Transverse colon (tissue), 4 donors: ENCODE results near the gene C21orf91. TPM values are rescaled to one million over a fixed set of nuclear protein-coding genes. Genes with fewer than 3 reads are reported as not detected.

Source experiments
- DNase-seq: peaks from one replicate; pipeline ENCODE4 v3.0.0-alpha.2; 2019
- H3K27ac ChIP-seq, 4 donors: fragments of 200-600 bp; sonication (generic); 2 replicates each; pipeline ENCODE4 v1.5.1; 2016 to 2018; ENCODE audit warnings: inconsistent platforms in 4 of 4
- H3K27me3 ChIP-seq: fragments of 200-600 bp; sonication (generic); 2 replicates; pipeline ENCODE4 v1.5.1; 2017; ENCODE audit warnings: inconsistent platforms
- H3K36me3 ChIP-seq, 4 donors: fragments of 200-600 bp; sonication (generic); 2 replicates each; pipeline ENCODE4 v1.5.1; 2017 to 2019; ENCODE audit warnings: inconsistent platforms in 4 of 4
- H3K4me1 ChIP-seq, 4 donors: fragments of 200-600 bp; sonication (generic); 2 replicates each; pipeline ENCODE4 v1.5.1; 2017 to 2020; ENCODE audit warnings: inconsistent platforms in 4 of 4
- H3K4me3 ChIP-seq, 4 donors: fragments of 200-600 bp; sonication (generic); 1 replicate in 1 of 4; 2 replicates in 3 of 4; pipeline versions ENCODE4 v1.5.1 to v1.6.1; 2017 to 2019; ENCODE audit warnings: inconsistent platforms in 4 of 4
- H3K9me3 ChIP-seq, 2 donors: fragments of 200-600 bp; sonication (generic); 2 replicates each; pipeline ENCODE4 v1.5.1; 2017 to 2019; ENCODE audit warnings: inconsistent platforms in 2 of 2
- EP300 ChIP-seq: sonication (generic); formaldehyde crosslinking; IDR thresholded peaks from one replicate; pipeline ENCODE4 v1.6.1; 2017; ENCODE audit warnings: antibody characterized with exemption, low read depth
- POLR2A ChIP-seq: fragments of 450-650 bp; IDR thresholded peaks from one replicate; pipeline ENCODE4 v1.6.1; 2016; ENCODE audit warnings: antibody characterized with exemption, mild to moderate bottlenecking, moderate library complexity
- POLR2AphosphoS5 ChIP-seq, 3 donors: sonication (generic); formaldehyde crosslinking; IDR thresholded peaks; one replicate each; pipeline ENCODE4 v1.6.1; 2016; ENCODE audit warnings: antibody characterized with exemption in 3 of 3
- WGBS, 2 donors: methylation state at CpG; one replicate each; pipeline ENCODE4 v1.1.5; 2018; ENCODE audit warnings: low coverage in 1 of 2; 5-methylcytosine and 5-hydroxymethylcytosine counted together
- in situ Hi-C, 4 donors: fragments of 200-750 bp; cut with MboI; loops; one replicate each; pipeline versions ENCODE4 v1.15.0 to v1.15.1; 2017; ENCODE audit warnings: low sequenced_read_pairs in 3 of 4, low pct_ligation_motif_present in 1 of 4, low pct_unique_long_range_greater_than_20kb in 1 of 4
- intact Hi-C: fragments of 100-400 bp; cut with DNase I; formaldehyde crosslinking; loops from one replicate; pipeline ENCODE4 v1.15.1; 2023; ENCODE audit warnings: low total_unique reads
- total RNA-seq, 4 donors: library from RNA; depleted of rRNA; stranded (reverse); fragments of >200 nt; gene quantifications; one replicate each; pipeline ENCODE4 v1.1.0, GENCODE V29; 2016
- TF ChIP-seq, protein P1 (sequence below), 5 experiments: fragments of 200-600 bp in 3 of 5; fragments of 450-650 bp in 2 of 5; sonication (generic) in 3 of 5; IDR thresholded peaks; 1 replicate in 2 of 5; 2 replicates in 3 of 5; pipeline ENCODE4 v1.5.1; 2016 to 2017; ENCODE audit warnings: antibody characterized with exemption in 5 of 5, inconsistent platforms in 3 of 5, mild to moderate bottlenecking in 2 of 5, moderate library complexity in 1 of 5

Gene C21orf91
- total RNA-seq, 4 donors from 2014 or later: 3.2 to 10.8 (median 5.6) TPM

- H3K4me3 ChIP-seq: no peak overlapping the region
- no peak for DNase-seq
- 66 to 77% methylated on average over 3 of the region's 3 CpGs for WGBS, 2 donors
- H3K27me3 ChIP-seq: no peaks in the 10 kb centered on the region
- no peaks in the 10 kb centered on the region for H3K36me3 ChIP-seq
- H3K27ac ChIP-seq: no peak overlapping the region
- TF ChIP-seq, protein P1, sequence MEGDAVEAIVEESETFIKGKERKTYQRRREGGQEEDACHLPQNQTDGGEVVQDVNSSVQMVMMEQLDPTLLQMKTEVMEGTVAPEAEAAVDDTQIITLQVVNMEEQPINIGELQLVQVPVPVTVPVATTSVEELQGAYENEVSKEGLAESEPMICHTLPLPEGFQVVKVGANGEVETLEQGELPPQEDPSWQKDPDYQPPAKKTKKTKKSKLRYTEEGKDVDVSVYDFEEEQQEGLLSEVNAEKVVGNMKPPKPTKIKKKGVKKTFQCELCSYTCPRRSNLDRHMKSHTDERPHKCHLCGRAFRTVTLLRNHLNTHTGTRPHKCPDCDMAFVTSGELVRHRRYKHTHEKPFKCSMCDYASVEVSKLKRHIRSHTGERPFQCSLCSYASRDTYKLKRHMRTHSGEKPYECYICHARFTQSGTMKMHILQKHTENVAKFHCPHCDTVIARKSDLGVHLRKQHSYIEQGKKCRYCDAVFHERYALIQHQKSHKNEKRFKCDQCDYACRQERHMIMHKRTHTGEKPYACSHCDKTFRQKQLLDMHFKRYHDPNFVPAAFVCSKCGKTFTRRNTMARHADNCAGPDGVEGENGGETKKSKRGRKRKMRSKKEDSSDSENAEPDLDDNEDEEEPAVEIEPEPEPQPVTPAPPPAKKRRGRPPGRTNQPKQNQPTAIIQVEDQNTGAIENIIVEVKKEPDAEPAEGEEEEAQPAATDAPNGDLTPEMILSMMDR (IDR thresholded peaks at IDR 0.05): no peak
- TF ChIP-seq POLR2A (no peak), EP300 (no peak), POLR2AphosphoS5 (IDR thresholded peaks at IDR 0.05) (no peak)
- no peaks in the 10 kb centered on the region for H3K9me3 ChIP-seq
- in situ Hi-C loops (no loop called here), intact Hi-C loops (no loop called here)
- H3K4me1 ChIP-seq: peaks cover 0 to 8% (median 0%) of the 10 kb centered on the region in 4 donors
Observed at GRCh38 chr21:17789656-17790055, 29.5 kb downstream of the C21orf91 start.

DNA sequence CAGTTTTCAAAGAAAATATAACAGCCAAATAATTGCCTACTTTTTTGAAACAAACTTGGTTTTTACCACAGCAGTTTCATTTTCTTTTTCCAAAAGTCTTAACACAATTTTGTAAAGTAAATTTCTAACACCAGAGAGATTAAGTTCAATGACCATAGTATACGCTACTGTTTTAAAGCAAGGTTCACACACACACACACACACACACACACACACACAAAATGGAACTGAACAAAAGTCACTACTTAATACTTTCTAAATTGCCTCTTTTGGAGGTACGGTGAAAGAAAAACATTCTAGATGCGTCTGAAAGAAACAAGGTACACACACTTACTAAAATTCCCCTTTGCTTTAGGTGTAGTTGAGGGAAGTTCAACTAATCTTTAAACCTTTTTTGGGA is 30.1 kb downstream of the C21orf91 start:
- TF ChIP-seq, protein P1 (IDR thresholded peaks at IDR 0.05): no peak
- no peak for TF ChIP-seq POLR2AphosphoS5 (IDR thresholded peaks at IDR 0.05)
- no peak for TF ChIP-seq POLR2A
- TF ChIP-seq EP300: no peak
- H3K4me3 ChIP-seq: no peak overlapping the region
- in situ Hi-C loops: no loop called here
- no peak overlapping the region for H3K27ac ChIP-seq
- DNase-seq: no peak
- H3K27me3 ChIP-seq: no peaks in the 10 kb centered on the region
- intact Hi-C loops: no loop called here
- H3K36me3 ChIP-seq: no peaks in the 10 kb centered on the region
- peaks cover 0 to 4% (median 0%) of the 10 kb centered on the region in 4 donors for H3K4me1 ChIP-seq
- H3K9me3 ChIP-seq: no peaks in the 10 kb centered on the region
- WGBS, 2 donors: 41 to 68% methylated on average over 3 of the region's 3 CpGs

DNA sequence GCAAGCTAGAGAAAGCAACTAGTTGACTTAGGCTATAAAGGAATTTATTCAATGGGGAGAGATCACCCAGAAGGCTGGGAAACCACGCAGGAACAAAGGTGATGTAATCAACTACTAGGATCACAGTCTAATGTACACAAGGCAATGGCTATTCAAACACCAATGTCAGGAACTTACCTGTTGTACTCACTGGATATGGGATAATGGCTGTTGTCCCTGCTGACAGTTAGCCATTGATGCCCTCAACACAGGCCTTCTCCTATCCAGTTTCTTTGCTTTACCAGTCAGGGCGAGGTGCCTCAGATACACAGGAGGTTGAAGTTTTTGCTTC is 32.3 kb downstream of the C21orf91 start:
- Histone ChIP-seq H3K9me3 (no peaks in the 10 kb centered on the region), H3K27me3 (no peaks in the 10 kb centered on the region), H3K4me3 (no peak overlapping the region), H3K27ac (no peak overlapping the region), H3K36me3 (no peaks in the 10 kb centered on the region), H3K4me1 (peaks cover 0 to 4% (median 0%) of the 10 kb centered on the region in 4 donors)
- intact Hi-C loops (no loop called here), in situ Hi-C loops (no loop called here)
- TF ChIP-seq, protein P1 (IDR thresholded peaks at IDR 0.05): no peak
- no peak for TF ChIP-seq EP300
- no peak for DNase-seq
- 57 to 75% methylated on average over 1 to 2 of the region's 2 CpGs for WGBS, 2 donors

DNA sequence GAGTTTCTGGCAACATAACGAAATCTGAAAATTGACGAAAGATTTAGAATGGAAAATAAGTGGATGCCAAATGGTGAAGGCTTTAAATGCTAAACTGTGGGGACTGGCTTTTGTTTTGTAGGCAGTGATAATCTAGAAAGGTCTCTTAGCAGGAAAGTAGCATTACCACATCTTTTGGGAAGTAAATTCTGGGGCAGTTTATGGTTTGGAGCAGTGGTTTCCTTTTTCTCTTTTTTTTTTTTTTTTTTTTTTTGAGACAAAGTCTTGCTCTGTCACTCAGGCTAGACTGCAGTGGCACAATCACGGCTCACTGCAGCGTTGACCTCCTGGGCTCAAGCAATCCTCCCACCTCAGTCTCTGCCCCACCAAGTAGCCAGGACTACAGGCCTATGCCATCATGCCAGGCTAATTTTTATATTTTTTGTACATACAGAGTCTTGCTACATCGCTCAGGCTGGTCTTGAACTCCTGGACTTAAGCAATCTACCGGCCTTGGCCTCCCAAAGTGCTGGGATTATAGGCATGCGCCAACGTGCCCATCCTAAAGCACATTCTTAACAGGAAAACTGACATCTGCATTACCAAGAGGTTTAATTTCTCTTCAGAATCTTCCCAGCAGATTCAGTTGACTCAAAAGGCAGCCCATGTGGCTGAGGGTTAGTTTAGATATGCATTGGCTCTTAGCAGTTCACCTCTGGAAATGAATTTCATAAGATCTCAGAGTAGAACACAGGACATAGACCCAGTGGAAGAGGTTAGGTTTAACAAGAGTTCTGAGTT is 32.9 kb downstream of the C21orf91 start:
- TF ChIP-seq POLR2AphosphoS5 (IDR thresholded peaks at IDR 0.05): no peak
- no peak for TF ChIP-seq POLR2A
- TF ChIP-seq EP300: no peak
- TF ChIP-seq, protein P1 (IDR thresholded peaks at IDR 0.05): no peak
- Histone ChIP-seq H3K27me3 (no peaks in the 10 kb centered on the region), H3K27ac (no peak overlapping the region), H3K4me3 (no peak overlapping the region), H3K36me3 (no peaks in the 10 kb centered on the region), H3K4me1 (peaks cover 0 to 4% (median 0%) of the 10 kb centered on the region in 4 donors), H3K9me3 (no peaks in the 10 kb centered on the region)
- DNase-seq: no peak
- intact Hi-C loops: no loop called here
- WGBS, 2 donors: 72 to 76% methylated on average over 2 to 8 of the region's 8 CpGs
- in situ Hi-C loops: no loop called here
